H9 (cell line): ENCODE data around the gene RBBP9. TPM values are rescaled to one million over a fixed set of nuclear protein-coding genes. Genes with fewer than 3 reads are reported as not detected.

Source experiments
- DNase-seq: peaks from one replicate; pipeline ENCODE4 v3.0.0-alpha.2; 2017
- H2AFZ ChIP-seq: one replicate; pipeline ENCODE4 v1.6.1; 2013; ENCODE audit warnings: mild to moderate bottlenecking, low read length, control low read depth, moderate library complexity
- H2AK5ac ChIP-seq: 2 replicates; pipeline ENCODE4 v1.6.1; 2013; ENCODE audit warnings: low read length, control low read depth, mixed read lengths; ENCODE audit not compliant: insufficient read length
- H2BK120ac ChIP-seq: one replicate; pipeline ENCODE4 v1.6.1; 2013; ENCODE audit warnings: low read depth, mild to moderate bottlenecking, low read length, control low read depth, inconsistent platforms; ENCODE audit not compliant: poor library complexity, severe bottlenecking
- H2BK12ac ChIP-seq: 2 replicates; pipeline ENCODE4 v1.6.1; 2013; ENCODE audit warnings: low read length, control low read depth, mixed read lengths, low read depth; ENCODE audit not compliant: insufficient read length
- H2BK15ac ChIP-seq: 2 replicates; pipeline ENCODE4 v1.6.1; 2013; ENCODE audit warnings: low read depth, low read length, control low read depth
- H2BK20ac ChIP-seq: one replicate; pipeline ENCODE4 v1.6.1; 2013; ENCODE audit warnings: low read depth, mild to moderate bottlenecking, low read length, control low read depth, inconsistent platforms; ENCODE audit not compliant: poor library complexity, severe bottlenecking
- H2BK5ac ChIP-seq: 2 replicates; pipeline ENCODE4 v1.6.1; 2013; ENCODE audit warnings: low read length, control low read depth, mixed read lengths; ENCODE audit not compliant: insufficient read length
- H3K14ac ChIP-seq: 2 replicates; pipeline ENCODE4 v1.6.1; 2013; ENCODE audit warnings: low read length, control low read depth; ENCODE audit not compliant: insufficient read depth
- H3K18ac ChIP-seq: 2 replicates; pipeline ENCODE4 v1.6.1; 2013; ENCODE audit warnings: low read depth, mild to moderate bottlenecking, mixed read lengths, low read length, control low read depth; ENCODE audit not compliant: insufficient read length
- H3K23ac ChIP-seq: 2 replicates; pipeline ENCODE4 v1.6.1; 2013; ENCODE audit warnings: low read length, control low read depth, mixed read lengths, low read depth; ENCODE audit not compliant: insufficient read length
- H3K23me2 ChIP-seq: 2 replicates; pipeline ENCODE4 v1.6.1; 2013; ENCODE audit warnings: low read depth, mild to moderate bottlenecking, mixed read lengths, low read length, control low read depth; ENCODE audit not compliant: insufficient read length, poor library complexity, severe bottlenecking
- H3K27ac ChIP-seq: 2 replicates; pipeline ENCODE4 v1.5.1; 2013; ENCODE audit warnings: low read length, control low read depth, mixed read lengths, low read depth; ENCODE audit not compliant: insufficient read length
- H3K27me3 ChIP-seq: 2 replicates; pipeline ENCODE4 v1.6.1; 2013; ENCODE audit warnings: low read length, control low read depth, inconsistent platforms; ENCODE audit not compliant: insufficient read depth
- H3K4ac ChIP-seq: 2 replicates; pipeline ENCODE4 v1.6.1; 2013; ENCODE audit warnings: low read depth, mild to moderate bottlenecking, control low read depth, inconsistent platforms, low read length, moderate library complexity
- H3K4me1 ChIP-seq: 2 replicates; pipeline ENCODE4 v1.6.1; 2013; ENCODE audit warnings: low read length, control low read depth, inconsistent platforms; ENCODE audit not compliant: insufficient read depth
- H3K4me2 ChIP-seq: 2 replicates; pipeline ENCODE4 v1.6.1; 2013; ENCODE audit warnings: low read length, control low read depth, mixed read lengths; ENCODE audit not compliant: insufficient read length, insufficient read depth
- H3K56ac ChIP-seq: 2 replicates; pipeline ENCODE4 v1.6.1; 2013; ENCODE audit warnings: low read depth, mild to moderate bottlenecking, mixed read lengths, low read length, control low read depth; ENCODE audit not compliant: insufficient read length
- H3K79me1 ChIP-seq: 2 replicates; pipeline ENCODE4 v1.6.1; 2013; ENCODE audit warnings: low read depth, mild to moderate bottlenecking, moderate library complexity, low read length, control low read depth, inconsistent platforms; ENCODE audit not compliant: insufficient read depth, poor library complexity, severe bottlenecking
- H3K79me2 ChIP-seq: 2 replicates; pipeline ENCODE4 v1.6.1; 2013; ENCODE audit warnings: low read length, control low read depth, inconsistent platforms; ENCODE audit not compliant: insufficient read depth
- H3K9ac ChIP-seq: 2 replicates; pipeline ENCODE4 v1.6.1; 2013; ENCODE audit warnings: low read length, control low read depth, mixed read lengths; ENCODE audit not compliant: insufficient read length; ENCODE audit errors: extremely low read depth
- H3K9me3 ChIP-seq: one replicate; pipeline ENCODE4 v1.6.1; 2013; ENCODE audit warnings: low read depth, low read length, inconsistent platforms; ENCODE audit not compliant: control insufficient read depth
- H3T11ph ChIP-seq: one replicate; pipeline ENCODE4 v1.6.1; 2013; ENCODE audit warnings: mild to moderate bottlenecking, low read length, control low read depth, inconsistent platforms
- H4K20me1 ChIP-seq: one replicate; pipeline ENCODE4 v1.6.1; 2013; ENCODE audit not compliant: control insufficient read depth, insufficient read length, insufficient read depth
- H4K5ac ChIP-seq: 2 replicates; pipeline ENCODE4 v1.6.1; 2013; ENCODE audit warnings: low read depth, mild to moderate bottlenecking, mixed read lengths, low read length, control low read depth; ENCODE audit not compliant: insufficient read length
- H4K8ac ChIP-seq: replicated peaks from 2 replicates; pipeline ENCODE4 v1.6.1; 2013; ENCODE audit warnings: low read length, control low read depth, mixed read lengths, low read depth; ENCODE audit not compliant: insufficient read length
- H4K91ac ChIP-seq: 2 replicates; pipeline ENCODE4 v1.6.1; 2013; ENCODE audit warnings: low read depth, mild to moderate bottlenecking, moderate library complexity, mixed read lengths, low read length, control low read depth; ENCODE audit not compliant: insufficient read length
- H3K27ac Mint-ChIP-seq, 3 experiments: 2 replicates in 2 of 3; 3 replicates in 1 of 3; pipeline ENCODE4 v1.8.0; 2020 to 2021; ENCODE audit warnings: mixed read lengths in 3 of 3, mild to moderate bottlenecking in 1 of 3, moderate library complexity in 1 of 3
- H3K27me3 Mint-ChIP-seq: 2 replicates; pipeline ENCODE4 v1.8.0; 2021; ENCODE audit warnings: low read depth, mild to moderate bottlenecking, moderate library complexity, mixed read lengths
- H3K36me3 Mint-ChIP-seq, 3 experiments: 2 replicates in 2 of 3; 3 replicates in 1 of 3; pipeline ENCODE4 v1.8.0; 2020 to 2021; ENCODE audit warnings: low read depth in 3 of 3, mixed read lengths in 3 of 3; ENCODE audit not compliant: insufficient read depth in 1 of 3
- H3K4me1 Mint-ChIP-seq, 2 experiments: 2 replicates each; pipeline ENCODE4 v1.8.0; 2020; ENCODE audit warnings: mixed read lengths in 2 of 2
- H3K4me3 Mint-ChIP-seq, 2 experiments: 2 replicates in 1 of 2; 3 replicates in 1 of 2; pipeline ENCODE4 v1.8.0; 2020 to 2021; ENCODE audit warnings: mild to moderate bottlenecking in 2 of 2, mixed read lengths in 2 of 2, moderate library complexity in 1 of 2
- H3K9me3 Mint-ChIP-seq, 2 experiments: 2 replicates in 1 of 2; 3 replicates in 1 of 2; pipeline ENCODE4 v1.8.0; 2020; ENCODE audit warnings: mild to moderate bottlenecking in 2 of 2, mixed read lengths in 2 of 2, moderate library complexity in 1 of 2
- WGBS: extraction: QIAGEN DNeasy Blood & Tissue Kit; methylation state at CpG from one replicate; pipeline ENCODE4 v1.1.7; 2013; ENCODE audit warnings: missing lambda C conversion rate, low lambda C conversion rate, mixed read lengths; ENCODE audit not compliant: insufficient read length; ENCODE audit errors: extremely low coverage; 5-methylcytosine and 5-hydroxymethylcytosine counted together
- total RNA-seq: library from RNA; stranded (reverse); gene quantifications from 2 replicates; pipeline ENCODE4 v1.2.1, GENCODE V29; 2021
- TF ChIP-seq, protein P1 (sequence below): fragments of 200-600 bp; sonication (generic); conservative IDR thresholded peaks from 3 replicates; pipeline ENCODE4 v1.8.0; 2021; ENCODE audit warnings: antibody characterized with exemption, mild to moderate bottlenecking

The RBBP9 gene
- total RNA-seq, 1 experiment from 2014 or later, result 12.0 TPM

DNA sequence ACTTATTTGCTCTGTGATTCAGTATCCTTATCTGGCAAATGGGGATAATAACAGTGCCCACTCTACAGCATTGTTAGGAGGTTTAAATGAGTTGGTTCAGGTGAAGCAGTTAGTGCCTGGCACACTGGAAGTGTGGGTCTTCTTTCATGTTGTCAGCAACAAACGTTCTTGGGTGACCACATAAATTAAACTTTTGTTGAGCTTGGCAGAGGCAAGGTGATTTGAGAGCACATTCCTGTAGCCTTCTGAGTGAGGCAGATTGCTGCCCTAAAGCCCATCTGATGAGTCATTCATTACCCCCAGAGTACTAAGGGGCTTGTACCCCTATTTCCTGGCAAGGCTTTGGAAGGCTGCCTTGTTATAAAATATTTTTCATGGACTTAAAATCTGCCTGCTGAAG lies 36.5 kb upstream of the RBBP9 start:
- Histone ChIP-seq H2BK5ac (no peak overlapping the region), H2AK5ac (no peak overlapping the region), H3K23ac (no peak overlapping the region), H3K4ac (no peak overlapping the region), H3K14ac (no peak overlapping the region), H3T11ph (no peak overlapping the region), H3K4me1 (no peaks in the 10 kb centered on the region), H3K9ac (no peak overlapping the region), H3K27ac (no peak overlapping the region), H2BK20ac (no peak overlapping the region), H4K20me1 (no peaks in the 10 kb centered on the region), H3K4me2 (no peak overlapping the region), H3K27me3 (no peaks in the 10 kb centered on the region), H4K8ac (no peak overlapping the region), H3K79me1 (no peaks in the 10 kb centered on the region), H4K91ac (no peak overlapping the region), H3K56ac (no peak overlapping the region), H2AFZ (no peak overlapping the region), H4K5ac (no peak overlapping the region), H2BK12ac (no peak overlapping the region), H2BK15ac (no peak overlapping the region), H3K23me2 (no peaks in the 10 kb centered on the region), H2BK120ac (no peak overlapping the region), H3K79me2 (no peaks in the 10 kb centered on the region), H3K9me3 (no peaks in the 10 kb centered on the region), H3K18ac (no peak overlapping the region)
- TF ChIP-seq, protein P1, sequence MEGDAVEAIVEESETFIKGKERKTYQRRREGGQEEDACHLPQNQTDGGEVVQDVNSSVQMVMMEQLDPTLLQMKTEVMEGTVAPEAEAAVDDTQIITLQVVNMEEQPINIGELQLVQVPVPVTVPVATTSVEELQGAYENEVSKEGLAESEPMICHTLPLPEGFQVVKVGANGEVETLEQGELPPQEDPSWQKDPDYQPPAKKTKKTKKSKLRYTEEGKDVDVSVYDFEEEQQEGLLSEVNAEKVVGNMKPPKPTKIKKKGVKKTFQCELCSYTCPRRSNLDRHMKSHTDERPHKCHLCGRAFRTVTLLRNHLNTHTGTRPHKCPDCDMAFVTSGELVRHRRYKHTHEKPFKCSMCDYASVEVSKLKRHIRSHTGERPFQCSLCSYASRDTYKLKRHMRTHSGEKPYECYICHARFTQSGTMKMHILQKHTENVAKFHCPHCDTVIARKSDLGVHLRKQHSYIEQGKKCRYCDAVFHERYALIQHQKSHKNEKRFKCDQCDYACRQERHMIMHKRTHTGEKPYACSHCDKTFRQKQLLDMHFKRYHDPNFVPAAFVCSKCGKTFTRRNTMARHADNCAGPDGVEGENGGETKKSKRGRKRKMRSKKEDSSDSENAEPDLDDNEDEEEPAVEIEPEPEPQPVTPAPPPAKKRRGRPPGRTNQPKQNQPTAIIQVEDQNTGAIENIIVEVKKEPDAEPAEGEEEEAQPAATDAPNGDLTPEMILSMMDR, result no peak
- no peak overlapping the region for H3K4me3 Mint-ChIP-seq
- no peaks in the 10 kb centered on the region for H3K4me1 Mint-ChIP-seq
- H3K9me3 Mint-ChIP-seq, result 0 out of 5 replicates have a peak, but pooled peaks cover 0 to 2% of the 10 kb centered on the region in 2 experiments
- no peaks in the 10 kb centered on the region for H3K27me3 Mint-ChIP-seq
- peaks cover 49 to 88% (median 81%) of the 10 kb centered on the region in 3 experiments for H3K36me3 Mint-ChIP-seq
- DNase-seq, result no peak
- WGBS, result no CpG with 5 or more reads among the region's 1 CpG
- no peak overlapping the region for H3K27ac Mint-ChIP-seq
